ENCODE measurements around the gene NUP188. TPM values are rescaled to one million over a fixed set of nuclear protein-coding genes. Genes with fewer than 3 reads are reported as not detected.

The NUP188 gene
- total RNA-seq, 1 donor from 2014 or later = 44.0 TPM

DNA sequence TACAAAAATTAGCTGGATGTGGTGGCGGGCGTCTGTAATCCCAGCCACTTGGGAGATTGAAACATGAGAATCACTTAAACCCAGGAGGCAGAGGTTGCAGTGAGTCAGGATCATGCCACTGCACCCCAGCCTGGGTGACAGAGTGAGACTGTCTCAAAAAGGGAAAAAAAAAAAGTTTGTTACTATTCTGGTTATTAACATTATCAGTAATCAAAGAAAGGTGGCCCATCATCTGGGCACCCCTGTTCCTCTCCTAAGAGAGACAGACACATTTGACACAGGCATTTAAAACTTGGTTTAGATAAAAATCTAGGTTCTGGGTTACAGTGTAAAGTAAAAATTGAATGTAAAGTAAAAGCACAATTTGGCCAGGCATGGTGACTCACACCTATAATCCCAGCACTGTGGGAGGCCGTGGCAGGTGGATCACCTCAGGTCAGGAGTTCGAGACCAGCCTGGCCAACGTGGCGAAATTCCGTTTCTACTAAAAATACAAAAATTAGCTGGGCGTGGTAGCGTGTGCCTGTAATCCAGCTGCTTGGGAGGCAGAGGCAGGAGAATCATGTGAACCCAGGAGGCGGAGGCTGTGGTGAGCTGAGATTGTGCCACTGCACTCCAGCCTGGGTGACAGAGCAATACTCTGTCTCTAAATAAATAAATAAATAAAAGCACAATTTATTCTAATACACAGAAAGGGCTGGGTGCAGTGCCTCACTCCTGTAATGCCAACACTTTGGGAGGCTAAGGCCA lies 43.5 kb upstream of the NUP188 start:
- peaks cover 1% of the 10 kb centered on the region for H3K27me3 Mint-ChIP-seq (ENCODE audit: unreplicated experiment)
- TF ChIP-seq, protein P1, sequence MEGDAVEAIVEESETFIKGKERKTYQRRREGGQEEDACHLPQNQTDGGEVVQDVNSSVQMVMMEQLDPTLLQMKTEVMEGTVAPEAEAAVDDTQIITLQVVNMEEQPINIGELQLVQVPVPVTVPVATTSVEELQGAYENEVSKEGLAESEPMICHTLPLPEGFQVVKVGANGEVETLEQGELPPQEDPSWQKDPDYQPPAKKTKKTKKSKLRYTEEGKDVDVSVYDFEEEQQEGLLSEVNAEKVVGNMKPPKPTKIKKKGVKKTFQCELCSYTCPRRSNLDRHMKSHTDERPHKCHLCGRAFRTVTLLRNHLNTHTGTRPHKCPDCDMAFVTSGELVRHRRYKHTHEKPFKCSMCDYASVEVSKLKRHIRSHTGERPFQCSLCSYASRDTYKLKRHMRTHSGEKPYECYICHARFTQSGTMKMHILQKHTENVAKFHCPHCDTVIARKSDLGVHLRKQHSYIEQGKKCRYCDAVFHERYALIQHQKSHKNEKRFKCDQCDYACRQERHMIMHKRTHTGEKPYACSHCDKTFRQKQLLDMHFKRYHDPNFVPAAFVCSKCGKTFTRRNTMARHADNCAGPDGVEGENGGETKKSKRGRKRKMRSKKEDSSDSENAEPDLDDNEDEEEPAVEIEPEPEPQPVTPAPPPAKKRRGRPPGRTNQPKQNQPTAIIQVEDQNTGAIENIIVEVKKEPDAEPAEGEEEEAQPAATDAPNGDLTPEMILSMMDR (IDR thresholded peaks at IDR 0.05; ENCODE audit: unreplicated experiment) = no peak
- no peak overlapping the region for H3K4me3 Mint-ChIP-seq (ENCODE audit: unreplicated experiment)
- no peak overlapping the region for H3K27ac Mint-ChIP-seq (ENCODE audit: unreplicated experiment)
- H3K36me3 Mint-ChIP-seq (ENCODE audit: low read depth, unreplicated experiment) = peaks cover 18% of the 10 kb centered on the region
- no peaks in the 10 kb centered on the region for H3K9me3 Mint-ChIP-seq (ENCODE audit: unreplicated experiment)
- H3K4me1 Mint-ChIP-seq (ENCODE audit: unreplicated experiment) = peaks cover 4% of the 10 kb centered on the region
- DNase-seq (ENCODE audit: low spot score) = no peak

GRCh38 chr9:128905964-128906363 lies 41.5 kb upstream of the NUP188 start:
- TF ChIP-seq, protein P1 (IDR thresholded peaks at IDR 0.05; ENCODE audit: unreplicated experiment) = no peak
- no peaks in the 10 kb centered on the region for H3K9me3 Mint-ChIP-seq (ENCODE audit: unreplicated experiment)
- H3K4me3 Mint-ChIP-seq (ENCODE audit: unreplicated experiment) = no peak overlapping the region
- peaks cover 3% of the 10 kb centered on the region for H3K4me1 Mint-ChIP-seq (ENCODE audit: unreplicated experiment)
- no peak for DNase-seq (ENCODE audit: low spot score)
- peaks cover 25% of the 10 kb centered on the region for H3K36me3 Mint-ChIP-seq (ENCODE audit: low read depth, unreplicated experiment)
- H3K27ac Mint-ChIP-seq (ENCODE audit: unreplicated experiment) = no peak overlapping the region
- H3K27me3 Mint-ChIP-seq (ENCODE audit: unreplicated experiment) = peaks cover 1% of the 10 kb centered on the region

DNA sequence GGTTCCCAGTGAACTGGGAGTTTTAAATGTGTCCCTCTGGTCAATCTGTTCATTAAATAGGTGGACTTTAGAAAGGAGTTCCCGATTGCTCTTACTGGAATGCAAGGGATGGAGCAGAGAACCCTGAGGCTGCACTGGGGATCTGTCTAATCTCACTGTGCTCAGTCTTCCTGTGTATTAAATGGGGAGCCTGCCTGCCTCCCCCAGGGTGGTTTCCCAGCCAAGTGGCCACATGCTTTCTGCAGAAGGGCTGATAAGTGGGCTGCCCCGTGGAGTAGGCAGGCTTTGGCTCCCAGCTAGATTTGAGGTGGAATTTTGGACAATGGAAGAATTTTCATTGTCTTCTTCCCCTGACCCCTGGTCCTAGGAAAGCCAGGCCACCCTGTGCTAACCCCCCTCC lies 40.8 kb upstream of the NUP188 start:
- H3K36me3 Mint-ChIP-seq (ENCODE audit: low read depth, unreplicated experiment) = peaks cover 25% of the 10 kb centered on the region
- H3K9me3 Mint-ChIP-seq (ENCODE audit: unreplicated experiment) = no peaks in the 10 kb centered on the region
- H3K4me3 Mint-ChIP-seq (ENCODE audit: unreplicated experiment) = no peak overlapping the region
- H3K27ac Mint-ChIP-seq (ENCODE audit: unreplicated experiment) = no peak overlapping the region
- H3K27me3 Mint-ChIP-seq (ENCODE audit: unreplicated experiment) = no peaks in the 10 kb centered on the region
- H3K4me1 Mint-ChIP-seq (ENCODE audit: unreplicated experiment) = peaks cover 11% of the 10 kb centered on the region
- TF ChIP-seq, protein P1 (IDR thresholded peaks at IDR 0.05; ENCODE audit: unreplicated experiment) = no peak
- no peak for DNase-seq (ENCODE audit: low spot score)

- H3K4me1 Mint-ChIP-seq (ENCODE audit: unreplicated experiment) = peaks cover 24% of the 10 kb centered on the region
- no peak for DNase-seq (ENCODE audit: low spot score)
- TF ChIP-seq, protein P1 (IDR thresholded peaks at IDR 0.05; ENCODE audit: unreplicated experiment) = no peak
- peaks cover 32% of the 10 kb centered on the region for H3K36me3 Mint-ChIP-seq (ENCODE audit: low read depth, unreplicated experiment)
- peaks cover 9% of the 10 kb centered on the region for H3K27me3 Mint-ChIP-seq (ENCODE audit: unreplicated experiment)
- no peaks in the 10 kb centered on the region for H3K9me3 Mint-ChIP-seq (ENCODE audit: unreplicated experiment)
- peak overlapping the region; percentile 31 for H3K4me3 Mint-ChIP-seq (ENCODE audit: unreplicated experiment)
- H3K27ac Mint-ChIP-seq (ENCODE audit: unreplicated experiment) = no peak overlapping the region
These were observed 39.1 kb upstream of the NUP188 start for GRCh38 chr9:128908372-128908771.

DNA sequence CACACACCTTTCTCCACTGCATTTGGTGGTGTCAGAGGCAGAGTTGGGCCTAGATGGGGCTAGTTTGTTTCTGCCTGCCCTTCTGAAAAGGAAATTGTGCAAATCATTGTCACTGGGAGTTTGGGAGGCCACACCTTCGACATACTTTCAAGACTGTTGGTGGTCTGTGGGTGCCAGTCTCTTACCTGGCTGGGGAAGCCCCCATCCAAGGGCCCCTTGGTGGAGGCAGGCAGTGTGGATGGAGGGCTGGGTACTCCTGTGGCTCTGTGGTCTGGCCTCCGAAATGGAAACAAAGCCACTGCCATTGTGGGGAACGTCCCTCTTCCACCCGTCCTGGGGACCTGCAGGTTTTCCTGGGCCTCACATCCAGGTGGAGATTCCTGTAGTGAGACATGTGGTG lies 37.6 kb upstream of the NUP188 start:
- TF ChIP-seq, protein P1 (IDR thresholded peaks at IDR 0.05; ENCODE audit: unreplicated experiment) = no peak
- no peak overlapping the region for H3K27ac Mint-ChIP-seq (ENCODE audit: unreplicated experiment)
- H3K9me3 Mint-ChIP-seq (ENCODE audit: unreplicated experiment) = no peaks in the 10 kb centered on the region
- H3K36me3 Mint-ChIP-seq (ENCODE audit: low read depth, unreplicated experiment) = peaks cover 32% of the 10 kb centered on the region
- no peak overlapping the region for H3K4me3 Mint-ChIP-seq (ENCODE audit: unreplicated experiment)
- H3K27me3 Mint-ChIP-seq (ENCODE audit: unreplicated experiment) = peaks cover 9% of the 10 kb centered on the region
- peaks cover 24% of the 10 kb centered on the region for H3K4me1 Mint-ChIP-seq (ENCODE audit: unreplicated experiment)
- no peak for DNase-seq (ENCODE audit: low spot score)
